HG03095 (cell line): Measurements from ENCODE around the gene GTF3A.

Source experiments
- ATAC-seq: cut with Tn5 transposase; IDR thresholded peaks from one replicate; pipeline ENCODE4 v1.9.1; 2021; ENCODE audit warnings: moderate library complexity; ENCODE audit not compliant: unreplicated experiment

GTF3A gene

DNA sequence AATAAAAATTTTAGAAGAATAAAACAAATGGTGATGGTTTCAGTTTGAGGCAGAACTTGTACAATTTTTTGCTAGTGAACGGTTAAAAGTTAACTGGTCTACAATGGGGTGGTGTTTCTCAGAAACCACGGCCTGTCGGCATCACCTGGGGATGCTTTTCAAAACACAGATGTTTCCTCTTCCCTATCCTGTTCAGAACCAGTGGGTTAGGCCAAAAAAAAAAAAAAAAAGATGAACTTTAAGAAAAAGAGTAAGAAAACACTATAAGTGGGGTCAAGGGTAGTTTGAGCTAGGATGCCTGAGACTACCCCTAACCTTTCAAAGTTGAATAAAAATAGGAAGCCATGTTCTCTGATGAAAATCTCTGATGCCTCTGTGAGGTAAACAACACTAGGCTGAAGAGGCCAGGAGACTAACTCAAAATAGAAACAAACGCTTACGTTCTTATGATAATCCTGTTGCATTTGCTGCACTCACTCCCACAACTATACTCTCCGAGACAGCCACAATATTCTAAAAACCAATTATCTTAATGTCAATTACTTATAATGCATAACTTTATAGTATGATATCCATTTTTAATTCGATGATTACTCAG is 22.7 kb downstream of the GTF3A start:
- peak; percentile 29 for ATAC-seq

- ATAC-seq: no peak
Measured at GRCh38 chr13:27448308-27448707, 23.9 kb downstream of the GTF3A start.

DNA sequence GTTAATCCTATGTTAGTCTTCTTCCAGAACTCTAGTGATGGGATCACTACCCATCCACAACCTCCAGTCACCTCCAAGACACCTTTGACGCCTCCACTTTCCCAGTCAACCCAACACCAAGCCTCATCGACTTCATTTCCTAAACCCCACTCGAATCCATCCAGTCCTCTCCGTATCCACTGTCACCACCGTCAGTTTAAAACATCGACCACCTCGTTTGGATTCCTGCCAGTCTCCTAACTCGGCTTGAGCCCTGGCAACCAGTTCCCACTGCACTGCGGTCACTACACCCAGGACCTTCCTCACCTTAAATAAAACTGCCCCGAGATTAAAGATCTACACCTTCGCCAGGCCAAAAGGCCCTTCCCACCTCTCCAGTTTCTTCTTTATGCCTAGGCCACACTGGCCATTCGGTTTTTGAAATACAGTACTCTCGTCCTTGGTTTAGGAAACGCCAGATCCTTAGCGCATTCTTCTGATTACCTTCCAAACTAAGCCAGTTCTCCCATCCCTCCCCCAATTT is 24.7 kb downstream of the GTF3A start:
- no peak for ATAC-seq

DNA sequence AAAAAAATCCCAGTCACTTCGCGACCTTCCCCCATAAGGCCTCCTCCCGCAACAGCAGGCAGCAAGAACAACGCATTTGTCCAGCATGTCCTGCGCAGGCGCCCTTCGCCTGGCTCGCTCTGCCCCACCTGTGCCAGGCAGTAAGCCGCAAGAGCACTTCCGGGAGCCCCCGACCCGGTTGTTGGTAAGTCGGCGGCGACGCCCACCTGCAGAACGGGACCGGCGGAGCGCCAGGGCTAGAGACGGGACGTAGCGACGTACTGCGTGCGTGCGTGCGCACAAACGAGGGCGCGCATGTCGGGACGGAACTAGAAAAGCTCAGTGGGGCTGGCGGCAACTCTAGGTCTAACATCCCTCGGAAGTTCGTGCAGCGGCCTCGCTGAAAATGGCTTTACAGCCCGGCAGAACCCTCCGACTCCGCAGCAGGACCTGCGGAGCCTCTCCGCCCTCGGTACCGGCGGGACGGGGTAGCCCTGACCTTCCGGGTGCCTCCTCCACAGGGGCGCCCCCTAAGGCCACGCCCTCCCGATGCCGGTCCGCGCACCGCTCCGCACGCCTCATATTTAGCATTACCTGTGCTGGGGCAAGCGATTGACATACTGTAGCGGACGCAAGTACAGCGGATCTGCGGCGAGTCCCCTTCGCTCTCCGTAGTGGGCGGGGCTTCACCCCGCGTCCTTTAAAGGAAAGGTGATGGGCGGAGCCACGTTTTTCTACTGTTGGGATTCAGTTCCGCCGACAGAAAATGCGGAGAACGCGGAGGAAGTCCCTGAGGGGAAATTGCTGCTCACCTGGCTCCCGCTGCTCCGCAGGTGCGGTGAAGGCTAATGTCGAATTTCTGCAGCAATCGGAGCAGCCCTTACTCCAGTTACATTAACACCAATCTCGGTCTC is 25.8 kb downstream of the GTF3A start, which contains the start of gene MTIF3:
Gene MTIF3, minus strand, starts transcription at position 629 of the 893 bp plus-strand sequence. CDS start 10,116 bp downstream, outside the sequence.
- ATAC-seq: peak; percentile 80

- ATAC-seq: no peak
Measured at GRCh38 chr13:27450921-27451471, 26.6 kb downstream of the GTF3A start.

DNA sequence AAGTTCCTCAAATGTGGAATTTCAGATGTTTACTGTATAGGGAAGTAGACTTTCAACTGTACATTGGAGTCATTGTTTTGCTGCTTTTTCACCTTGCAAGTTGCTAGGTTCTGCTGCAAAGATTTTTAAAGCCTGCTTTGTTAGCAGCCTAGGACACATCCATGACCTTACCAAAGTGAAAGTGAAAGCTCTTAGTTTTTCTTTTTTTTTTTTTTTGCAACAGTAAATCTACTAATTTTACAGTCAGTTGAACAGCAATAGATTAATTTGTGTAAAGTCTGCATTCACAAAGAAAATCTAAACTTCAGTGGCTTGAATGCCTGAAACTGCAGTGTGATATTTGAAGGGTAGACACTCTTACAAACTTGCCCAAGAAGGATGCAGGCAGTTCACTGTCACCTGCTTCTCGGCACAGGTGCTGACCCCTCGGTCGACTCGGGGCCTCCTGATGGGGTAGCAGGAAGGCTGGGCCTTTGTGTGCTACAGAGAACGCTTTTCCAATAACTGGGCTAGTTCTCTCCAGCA is 31.0 kb downstream of the GTF3A start:
- no peak for ATAC-seq

- ATAC-seq: no peak
Measured at GRCh38 chr13:27461940-27462584, 37.6 kb downstream of the GTF3A start.

DNA sequence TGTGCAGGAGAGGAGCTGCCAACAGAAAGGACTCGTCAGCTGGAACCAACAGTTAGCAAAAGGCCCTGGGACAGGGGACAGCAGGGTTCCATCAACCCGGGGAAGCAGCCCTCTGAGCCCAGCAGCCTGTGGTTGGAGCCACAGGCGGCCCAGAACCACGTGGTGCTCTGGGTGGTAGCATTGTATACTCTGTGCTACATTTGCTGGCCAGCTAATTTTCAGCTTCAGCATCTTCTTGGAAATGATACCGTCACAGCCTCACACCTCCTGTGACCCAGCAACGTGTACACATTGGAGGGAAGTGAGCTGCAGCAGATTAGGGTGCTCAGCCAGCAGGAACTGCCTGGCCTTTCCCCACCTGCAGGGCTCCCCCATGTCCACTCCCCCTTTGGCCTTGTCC is 39.1 kb downstream of the GTF3A start:
- no peak for ATAC-seq

- no peak for ATAC-seq
Measured at GRCh38 chr13:27465611-27466010, 41.2 kb downstream of the GTF3A start.

DNA sequence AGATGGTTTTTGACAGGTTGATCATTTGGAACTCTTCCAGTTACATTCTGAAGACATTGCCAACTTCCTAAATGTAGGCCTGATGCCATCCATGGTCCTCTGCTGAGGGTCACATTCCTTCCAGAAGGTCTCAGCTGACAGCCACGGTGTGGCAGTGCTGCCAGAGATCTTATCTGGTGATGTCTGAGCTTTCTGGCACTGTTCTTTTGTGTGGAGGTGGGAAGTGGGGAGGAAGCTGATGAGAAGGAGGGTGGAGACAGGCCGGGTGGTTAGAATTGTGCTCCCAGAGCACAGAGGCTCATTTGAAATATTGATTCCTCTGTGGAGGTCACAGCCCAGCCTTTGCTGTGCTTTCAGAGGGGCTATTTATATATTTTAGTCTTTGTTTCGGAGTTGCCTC is 42.1 kb downstream of the GTF3A start:
- ATAC-seq: no peak

DNA sequence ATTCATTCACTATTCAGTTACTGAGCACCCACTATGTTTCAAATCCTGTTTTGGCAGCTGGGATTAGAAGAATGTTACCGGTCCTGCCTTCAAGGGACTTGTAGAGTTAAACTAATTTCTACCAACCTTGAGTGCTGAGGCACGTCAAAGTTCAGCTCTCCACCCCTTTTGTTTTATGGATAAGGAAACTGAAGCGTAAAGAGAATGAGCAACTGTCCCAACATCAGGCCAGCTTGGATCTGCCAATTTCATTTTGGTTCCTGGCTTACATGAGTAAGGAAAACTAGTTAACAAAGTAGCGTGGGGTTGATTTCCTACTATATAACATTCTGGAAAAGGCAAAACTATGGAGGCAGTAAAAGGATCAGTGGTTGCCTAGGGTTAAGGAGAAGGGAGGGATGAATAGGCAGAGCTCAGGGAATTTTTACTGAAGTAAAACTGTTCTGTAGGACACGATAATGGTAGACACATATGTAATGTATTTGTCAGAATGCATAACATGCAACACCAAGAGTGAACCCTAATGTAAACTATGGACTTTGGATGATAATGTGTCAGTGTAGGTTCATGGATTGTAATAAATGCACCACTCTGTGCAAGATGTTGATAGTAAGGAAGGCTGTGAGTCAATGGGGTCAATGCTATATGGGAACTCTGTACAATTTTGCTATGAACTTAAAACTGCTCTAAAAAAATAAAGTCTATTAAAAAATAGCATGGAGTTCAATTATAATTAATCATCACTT is 45.8 kb downstream of the GTF3A start:
- ATAC-seq: no peak

- no peak for ATAC-seq
Measured at GRCh38 chr13:27472441-27472840, 48.0 kb downstream of the GTF3A start.

DNA sequence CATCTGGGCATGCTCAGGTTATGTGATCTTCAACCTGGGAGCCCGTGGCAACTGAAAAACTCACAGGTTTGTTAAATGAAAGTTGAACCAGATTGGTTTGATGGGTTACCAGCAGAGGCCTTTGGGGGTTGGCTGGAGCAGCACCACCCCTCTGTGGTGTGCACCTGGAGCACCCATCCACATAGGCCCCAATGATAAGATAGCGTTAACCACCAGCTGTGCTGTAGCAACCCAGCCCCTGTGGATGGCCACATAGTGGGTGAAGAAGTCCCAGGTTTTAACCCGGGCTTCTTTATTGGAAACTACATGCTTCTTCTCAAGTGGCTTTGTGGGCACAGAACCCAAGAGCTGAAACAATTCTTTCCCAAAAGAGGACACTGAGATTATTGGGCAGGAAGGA is 48.5 kb downstream of the GTF3A start:
- ATAC-seq: no peak

DNA sequence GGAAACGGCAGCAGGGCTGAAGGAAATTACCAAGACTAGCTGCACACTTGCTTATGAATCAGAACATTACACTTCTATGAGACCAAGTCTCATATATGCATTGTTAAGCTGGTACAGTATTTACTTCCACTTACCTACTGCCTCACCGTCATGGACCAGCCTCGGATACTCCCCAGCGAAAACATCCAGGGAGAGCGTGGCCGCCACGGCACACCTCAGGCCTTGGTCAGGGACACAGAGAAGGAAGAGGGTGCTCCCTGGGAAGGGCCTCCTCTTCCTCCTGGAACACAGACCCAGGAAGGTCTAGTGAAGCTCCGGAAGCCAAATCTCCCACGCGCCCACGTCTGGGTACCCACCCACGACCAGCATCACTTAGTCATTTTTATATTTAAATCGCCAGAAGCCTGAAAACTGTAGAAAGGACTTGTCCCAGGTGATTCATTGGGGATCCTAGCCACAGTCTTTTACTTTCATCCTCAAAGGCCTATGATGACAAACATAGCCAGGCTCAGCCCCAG is 50.4 kb downstream of the GTF3A start:
- no peak for ATAC-seq

DNA sequence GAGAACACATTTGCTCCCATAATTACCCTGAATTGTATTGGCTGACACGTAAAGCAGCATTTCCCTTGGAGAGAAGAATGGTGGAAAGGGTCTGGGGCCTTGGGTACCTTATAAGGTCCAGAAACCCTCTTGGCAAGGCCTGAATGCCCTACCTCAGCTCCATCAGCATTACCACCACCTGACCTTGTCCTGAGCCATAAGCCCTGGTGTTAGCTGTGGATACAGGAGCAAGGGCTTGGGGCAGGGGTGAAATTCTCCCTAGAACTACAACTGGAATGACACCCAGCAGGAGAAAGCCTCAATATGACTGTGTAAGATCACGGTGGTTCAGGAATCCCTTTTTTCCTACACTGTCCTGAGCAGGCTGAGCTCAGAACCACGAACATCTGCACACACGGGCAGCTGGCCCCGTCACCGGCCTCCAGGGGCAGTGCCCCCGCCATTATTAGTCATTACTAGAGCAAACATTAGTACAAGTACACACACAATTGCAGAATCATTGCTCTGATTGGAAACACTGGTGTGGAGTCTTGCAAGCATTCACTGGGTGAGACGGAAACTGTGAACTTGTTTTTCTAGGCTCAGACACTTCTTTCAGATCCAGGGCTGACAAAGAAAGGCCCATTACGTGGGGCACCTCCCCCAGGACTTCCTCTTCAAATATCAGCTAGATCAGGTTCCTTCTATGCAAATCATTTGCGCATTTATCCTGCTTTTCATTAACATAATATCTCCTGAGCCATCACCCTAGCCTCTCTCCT is 52.7 kb downstream of the GTF3A start:
- ATAC-seq: peak; percentile 47

DNA sequence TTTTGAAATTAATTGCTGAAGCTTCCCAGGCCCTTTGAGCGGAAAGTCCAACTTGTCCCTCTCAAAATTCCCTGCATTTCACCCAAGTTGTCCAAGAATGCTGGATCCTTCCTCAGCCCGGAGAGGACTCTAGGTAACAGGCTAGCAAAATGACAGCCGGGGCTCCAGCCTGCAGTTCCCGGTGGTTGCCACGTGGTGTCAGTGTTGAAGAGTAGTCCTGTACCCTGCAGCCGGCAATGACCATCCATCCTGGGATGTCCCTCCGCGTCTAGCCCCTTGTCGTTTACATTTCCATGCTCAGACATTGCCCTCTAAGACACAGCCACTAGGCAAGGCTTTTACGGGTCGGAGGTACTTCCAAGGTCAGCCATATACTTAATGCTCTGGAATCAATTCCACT is 57.3 kb downstream of the GTF3A start:
- no peak for ATAC-seq

DNA sequence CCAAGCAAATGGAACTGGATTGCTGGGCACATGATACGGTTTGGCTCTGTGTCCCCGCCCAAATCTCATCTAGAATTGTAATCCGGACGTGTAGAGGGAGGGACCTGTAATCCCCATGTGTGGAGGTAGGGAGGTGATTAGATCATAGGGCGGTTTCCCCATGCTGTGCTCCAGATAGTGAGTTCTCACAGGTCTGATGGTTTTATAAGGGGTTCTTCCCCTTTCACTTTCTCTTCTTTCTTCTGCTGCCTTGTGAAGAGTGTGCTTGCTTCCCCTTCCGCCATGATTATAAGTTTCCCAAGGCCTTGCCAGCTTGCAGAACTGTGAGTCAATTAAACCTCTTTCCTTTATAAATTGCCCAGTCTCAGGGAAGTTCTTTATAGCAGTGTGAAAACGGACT is 58.6 kb downstream of the GTF3A start:
- peak; percentile 88 for ATAC-seq

GRCh38 chr13:27483421-27483820 is 59.0 kb downstream of the GTF3A start:
- no peak for ATAC-seq
